ENCODE data around the gene CCL2. TPM values are rescaled to one million over a fixed set of nuclear protein-coding genes. Genes with fewer than 3 reads are reported as not detected.
A peak's percentile ranks its signal among the peaks of the same experiment; 100 is the strongest.

Gene CCL2
- total RNA-seq, result not detected in 2 replicates
- long read RNA-seq, result 0 reads

DNA sequence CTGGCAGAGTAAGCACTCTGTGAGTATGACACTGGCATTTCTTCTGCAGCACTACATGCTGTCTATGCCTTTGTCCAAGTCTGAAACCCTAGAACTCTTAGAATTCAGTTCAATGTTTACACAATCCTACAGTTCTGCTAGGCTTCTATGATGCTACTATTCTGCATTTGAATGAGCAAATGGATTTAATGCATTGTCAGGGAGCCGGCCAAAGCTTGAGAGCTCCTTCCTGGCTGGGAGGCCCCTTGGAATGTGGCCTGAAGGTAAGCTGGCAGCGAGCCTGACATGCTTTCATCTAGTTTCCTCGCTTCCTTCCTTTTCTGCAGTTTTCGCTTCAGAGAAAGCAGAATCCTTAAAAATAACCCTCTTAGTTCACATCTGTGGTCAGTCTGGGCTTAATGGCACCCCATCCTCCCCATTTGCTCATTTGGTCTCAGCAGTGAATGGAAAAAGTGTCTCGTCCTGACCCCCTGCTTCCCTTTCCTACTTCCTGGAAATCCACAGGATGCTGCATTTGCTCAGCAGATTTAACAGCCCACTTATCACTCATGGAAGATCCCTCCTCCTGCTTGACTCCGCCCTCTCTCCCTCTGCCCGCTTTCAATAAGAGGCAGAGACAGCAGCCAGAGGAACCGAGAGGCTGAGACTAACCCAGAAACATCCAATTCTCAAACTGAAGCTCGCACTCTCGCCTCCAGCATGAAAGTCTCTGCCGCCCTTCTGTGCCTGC is at the start of gene CCL2:
Gene CCL2 (plus strand): TSS at position 635 of the 730 bp plus-strand sequence. CDS start 65 bp downstream, at position 700.
- TF ChIP-seq, protein P1, sequence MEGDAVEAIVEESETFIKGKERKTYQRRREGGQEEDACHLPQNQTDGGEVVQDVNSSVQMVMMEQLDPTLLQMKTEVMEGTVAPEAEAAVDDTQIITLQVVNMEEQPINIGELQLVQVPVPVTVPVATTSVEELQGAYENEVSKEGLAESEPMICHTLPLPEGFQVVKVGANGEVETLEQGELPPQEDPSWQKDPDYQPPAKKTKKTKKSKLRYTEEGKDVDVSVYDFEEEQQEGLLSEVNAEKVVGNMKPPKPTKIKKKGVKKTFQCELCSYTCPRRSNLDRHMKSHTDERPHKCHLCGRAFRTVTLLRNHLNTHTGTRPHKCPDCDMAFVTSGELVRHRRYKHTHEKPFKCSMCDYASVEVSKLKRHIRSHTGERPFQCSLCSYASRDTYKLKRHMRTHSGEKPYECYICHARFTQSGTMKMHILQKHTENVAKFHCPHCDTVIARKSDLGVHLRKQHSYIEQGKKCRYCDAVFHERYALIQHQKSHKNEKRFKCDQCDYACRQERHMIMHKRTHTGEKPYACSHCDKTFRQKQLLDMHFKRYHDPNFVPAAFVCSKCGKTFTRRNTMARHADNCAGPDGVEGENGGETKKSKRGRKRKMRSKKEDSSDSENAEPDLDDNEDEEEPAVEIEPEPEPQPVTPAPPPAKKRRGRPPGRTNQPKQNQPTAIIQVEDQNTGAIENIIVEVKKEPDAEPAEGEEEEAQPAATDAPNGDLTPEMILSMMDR (IDR thresholded peaks at IDR 0.05; ENCODE audit: unreplicated experiment), result no peak
- Mint-ChIP-seq H3K9me3 (ENCODE audit: low read depth) (no peaks in the 10 kb centered on the region), H3K27me3 (peaks cover 31% of the 10 kb centered on the region), H3K4me1 (ENCODE audit: low read depth) (peaks cover 9% of the 10 kb centered on the region), H3K4me3 (ENCODE audit: low read depth) (peak within 1 kb of the TSS; percentile 57), H3K27ac (no peak within 1 kb of the TSS), H3K36me3 (ENCODE audit: insufficient read depth) (no peaks in the 10 kb centered on the region)
- DNase-seq (ENCODE audit: low spot score, unreplicated experiment), result no peak

DNA sequence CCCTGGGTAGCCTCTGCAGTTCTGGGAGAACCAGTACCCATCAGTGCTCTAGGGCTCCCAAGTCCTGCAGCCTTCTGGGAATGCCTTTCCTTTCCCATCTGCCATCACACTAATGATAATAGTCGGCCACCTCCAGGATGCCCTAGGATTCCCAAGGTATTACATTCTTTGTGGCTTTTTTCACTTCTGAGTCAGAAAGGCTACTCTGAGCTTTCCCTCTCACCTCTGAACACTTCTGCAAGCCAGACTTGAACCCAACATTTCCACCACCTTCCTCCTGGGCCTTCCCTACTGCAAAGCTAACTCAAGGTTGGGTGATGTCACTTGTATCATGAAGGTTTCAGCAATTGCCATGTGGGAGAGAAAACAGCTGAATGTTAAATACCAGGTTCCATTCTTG is 49.7 kb upstream of the CCL2 start:
- H3K4me1 Mint-ChIP-seq (ENCODE audit: low read depth), result no peaks in the 10 kb centered on the region
- no peak overlapping the region for H3K4me3 Mint-ChIP-seq (ENCODE audit: low read depth)
- no peak for DNase-seq (ENCODE audit: low spot score, unreplicated experiment)
- no peak overlapping the region for H3K27ac Mint-ChIP-seq
- no peaks in the 10 kb centered on the region for H3K36me3 Mint-ChIP-seq (ENCODE audit: insufficient read depth)
- peaks cover 12% of the 10 kb centered on the region for H3K27me3 Mint-ChIP-seq
- TF ChIP-seq, protein P1 (IDR thresholded peaks at IDR 0.05; ENCODE audit: unreplicated experiment), result no peak
- H3K9me3 Mint-ChIP-seq (ENCODE audit: low read depth), result no peaks in the 10 kb centered on the region

DNA sequence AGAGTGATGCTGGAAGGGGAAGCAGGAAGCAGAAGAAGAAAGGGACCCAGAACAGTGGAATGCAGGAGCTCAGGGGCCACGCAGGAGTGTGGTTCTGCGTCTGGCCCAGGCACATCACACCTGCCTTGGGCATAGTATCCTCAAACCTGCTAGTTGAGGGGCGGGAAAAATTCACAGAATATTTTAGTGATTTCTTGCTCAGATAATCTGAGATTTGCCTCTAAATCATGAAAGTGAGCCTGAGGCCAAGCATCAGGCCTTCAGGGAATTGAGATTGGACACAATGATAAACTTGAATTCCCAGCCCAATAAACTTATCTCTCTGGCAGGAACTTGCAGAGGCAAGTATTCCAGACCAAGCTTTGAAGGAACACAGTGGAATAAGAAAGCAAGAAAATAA is 48.5 kb upstream of the CCL2 start:
- no peak for DNase-seq (ENCODE audit: low spot score, unreplicated experiment)
- TF ChIP-seq, protein P1 (IDR thresholded peaks at IDR 0.05; ENCODE audit: unreplicated experiment), result no peak
- no peak overlapping the region for H3K27ac Mint-ChIP-seq
- H3K36me3 Mint-ChIP-seq (ENCODE audit: insufficient read depth), result no peaks in the 10 kb centered on the region
- no peaks in the 10 kb centered on the region for H3K4me1 Mint-ChIP-seq (ENCODE audit: low read depth)
- H3K9me3 Mint-ChIP-seq (ENCODE audit: low read depth), result peaks cover 4% of the 10 kb centered on the region
- no peak overlapping the region for H3K4me3 Mint-ChIP-seq (ENCODE audit: low read depth)
- peaks cover 11% of the 10 kb centered on the region for H3K27me3 Mint-ChIP-seq

DNA sequence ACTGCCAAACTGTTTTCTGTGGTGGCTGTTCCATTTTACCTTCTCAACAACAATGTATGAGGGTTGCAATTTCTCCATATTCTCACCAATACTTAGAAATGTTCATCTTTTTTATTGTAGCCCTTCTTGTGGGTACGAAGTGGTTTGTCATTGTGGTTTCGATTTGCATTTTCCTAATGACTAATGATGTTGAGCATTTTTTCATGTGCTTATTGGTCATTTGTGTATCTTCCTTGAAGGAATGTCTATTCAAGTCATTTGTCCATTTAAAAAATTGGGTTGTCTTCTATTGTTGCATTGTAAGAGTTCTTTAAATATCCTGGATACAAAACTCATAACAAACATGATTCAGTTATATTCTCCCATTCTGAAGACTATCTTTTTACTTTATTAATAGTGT is 47.5 kb upstream of the CCL2 start:
- Mint-ChIP-seq H3K4me1 (ENCODE audit: low read depth) (no peaks in the 10 kb centered on the region), H3K27ac (no peak overlapping the region), H3K27me3 (peaks cover 3% of the 10 kb centered on the region), H3K36me3 (ENCODE audit: insufficient read depth) (no peaks in the 10 kb centered on the region), H3K4me3 (ENCODE audit: low read depth) (no peak overlapping the region), H3K9me3 (ENCODE audit: low read depth) (peaks cover 4% of the 10 kb centered on the region)
- TF ChIP-seq, protein P1 (IDR thresholded peaks at IDR 0.05; ENCODE audit: unreplicated experiment), result no peak
- no peak for DNase-seq (ENCODE audit: low spot score, unreplicated experiment)

DNA sequence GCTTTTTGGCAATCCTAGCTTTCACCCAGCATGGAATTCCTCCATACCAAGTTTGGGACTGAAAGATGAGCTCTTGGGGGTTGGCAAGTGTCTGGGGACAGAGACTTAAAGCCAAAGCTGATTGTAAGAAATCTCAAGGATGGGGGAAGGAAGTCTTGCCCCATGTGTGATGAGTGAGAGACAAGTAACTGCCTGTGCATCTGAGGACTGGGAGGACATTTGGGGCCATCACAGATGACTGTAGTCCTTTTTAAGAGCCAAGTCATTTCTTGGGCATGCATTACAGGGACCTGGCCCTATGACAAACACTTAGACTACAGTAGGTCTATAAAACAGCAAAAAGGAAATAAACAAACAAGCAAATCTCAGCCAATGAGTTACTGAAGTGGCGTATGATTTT is 36.3 kb upstream of the CCL2 start:
- H3K4me1 Mint-ChIP-seq (ENCODE audit: low read depth), result no peaks in the 10 kb centered on the region
- TF ChIP-seq, protein P1 (IDR thresholded peaks at IDR 0.05; ENCODE audit: unreplicated experiment), result no peak
- H3K36me3 Mint-ChIP-seq (ENCODE audit: insufficient read depth), result peaks cover 1% of the 10 kb centered on the region
- DNase-seq (ENCODE audit: low spot score, unreplicated experiment), result no peak
- H3K27ac Mint-ChIP-seq, result no peak overlapping the region
- peaks cover 13% of the 10 kb centered on the region for H3K9me3 Mint-ChIP-seq (ENCODE audit: low read depth)
- H3K27me3 Mint-ChIP-seq, result no peaks in the 10 kb centered on the region
- H3K4me3 Mint-ChIP-seq (ENCODE audit: low read depth), result no peak overlapping the region

Data from progenitor cell of endocrine pancreas (in vitro differentiated cells).